ENCODE measurements around the gene SHROOM4.

GRCh38 chrX:50643525-50644137 lies 170.4 kb downstream of the SHROOM4 start:
- TF ChIP-seq CTCF (IDR thresholded peaks at IDR 0.05 in 2 of 3, conservative IDR thresholded peaks at IDR 0.05 in 1 of 3; ENCODE audit: borderline replicate concordance in 1 of 3, insufficient read depth in 1 of 3, low read depth in 2 of 3, low read length in 2 of 3) (no peak), JUND (IDR thresholded peaks at IDR 0.05) (no peak), SP1 (IDR thresholded peaks at IDR 0.05; ENCODE audit: low read depth) (no peak), EZH2 (IDR thresholded peaks at IDR 0.05) (no peak), POLR2A (IDR thresholded peaks at IDR 0.05; ENCODE audit: borderline replicate concordance, extremely low read depth, insufficient read depth, insufficient read length) (no peak), CEBPB (IDR thresholded peaks at IDR 0.05; ENCODE audit: low read depth) (no peak), POLR2AphosphoS5 (IDR thresholded peaks at IDR 0.05; ENCODE audit: low read depth, low read length) (no peak), ELF1 (IDR thresholded peaks at IDR 0.05; ENCODE audit: borderline replicate concordance, low read depth) (no peak)
